ENCODE data around the gene ZBTB7C. TPM values are rescaled to one million over a fixed set of nuclear protein-coding genes. Genes with fewer than 3 reads are reported as not detected.

Gene ZBTB7C
- total and polyA plus RNA-seq, 9 of the 15 experiments (the other 6 are each of a cell fraction or from before 2014, with no cell fraction given), result not detected

DNA sequence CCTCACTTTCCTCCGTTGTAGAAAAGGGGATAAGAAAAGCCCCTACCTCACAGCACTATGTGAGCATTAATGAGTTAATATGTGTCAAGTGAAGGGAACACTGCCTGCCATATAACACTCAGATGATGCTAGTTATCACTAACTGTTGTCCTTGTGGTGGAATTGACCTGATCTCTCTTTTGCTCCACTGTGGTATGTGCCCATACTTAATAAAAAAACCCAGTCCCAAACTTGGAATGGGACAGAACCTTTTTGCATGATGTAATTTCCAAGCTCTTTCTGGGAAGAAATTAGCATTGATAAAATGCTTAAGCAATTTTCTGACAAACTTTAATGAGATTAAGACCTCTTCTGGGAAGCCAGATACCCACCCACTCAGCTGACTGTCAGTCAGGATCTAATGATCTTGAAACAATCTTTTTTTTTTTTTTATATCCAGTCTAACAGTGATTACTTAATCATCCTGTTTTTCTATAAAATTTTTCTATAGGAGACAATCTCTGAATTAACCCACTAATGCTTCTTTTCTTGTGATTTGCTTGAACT, 158.7 kb downstream of the ZBTB7C start:
- WGBS (ENCODE audit: insufficient coverage, low coverage, missing lambda C conversion rate), result 0% methylated on average over 1 of the region's 1 CpG
- TF ChIP-seq ZNF695 (CRISPR knock-in tag; IDR thresholded peaks at IDR 0.05), result no peak
- no peak for TF ChIP-seq CTBP1 (IDR thresholded peaks at IDR 0.05; ENCODE audit: borderline replicate concordance)
- no peak for TF ChIP-seq THRAP3 (IDR thresholded peaks at IDR 0.05; ENCODE audit: borderline replicate concordance)
- TF ChIP-seq MTF1 (CRISPR knock-in tag; IDR thresholded peaks at IDR 0.05; ENCODE audit: borderline replicate concordance), result no peak
- TF ChIP-seq, protein P1, sequence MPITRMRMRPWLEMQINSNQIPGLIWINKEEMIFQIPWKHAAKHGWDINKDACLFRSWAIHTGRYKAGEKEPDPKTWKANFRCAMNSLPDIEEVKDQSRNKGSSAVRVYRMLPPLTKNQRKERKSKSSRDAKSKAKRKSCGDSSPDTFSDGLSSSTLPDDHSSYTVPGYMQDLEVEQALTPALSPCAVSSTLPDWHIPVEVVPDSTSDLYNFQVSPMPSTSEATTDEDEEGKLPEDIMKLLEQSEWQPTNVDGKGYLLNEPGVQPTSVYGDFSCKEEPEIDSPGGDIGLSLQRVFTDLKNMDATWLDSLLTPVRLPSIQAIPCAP (CRISPR knock-in tag; IDR thresholded peaks at IDR 0.05; ENCODE audit: borderline replicate concordance), result no peak
- TF ChIP-seq, protein P2, sequence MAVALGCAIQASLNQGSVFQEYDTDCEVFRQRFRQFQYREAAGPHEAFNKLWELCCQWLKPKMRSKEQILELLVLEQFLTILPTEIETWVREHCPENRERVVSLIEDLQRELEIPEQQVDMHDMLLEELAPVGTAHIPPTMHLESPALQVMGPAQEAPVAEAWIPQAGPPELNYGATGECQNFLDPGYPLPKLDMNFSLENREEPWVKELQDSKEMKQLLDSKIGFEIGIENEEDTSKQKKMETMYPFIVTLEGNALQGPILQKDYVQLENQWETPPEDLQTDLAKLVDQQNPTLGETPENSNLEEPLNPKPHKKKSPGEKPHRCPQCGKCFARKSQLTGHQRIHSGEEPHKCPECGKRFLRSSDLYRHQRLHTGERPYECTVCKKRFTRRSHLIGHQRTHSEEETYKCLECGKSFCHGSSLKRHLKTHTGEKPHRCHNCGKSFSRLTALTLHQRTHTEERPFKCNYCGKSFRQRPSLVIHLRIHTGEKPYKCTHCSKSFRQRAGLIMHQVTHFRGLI (CRISPR knock-in tag; IDR thresholded peaks at IDR 0.05), result no peak
- TF ChIP-seq KAT8 (IDR thresholded peaks at IDR 0.05; ENCODE audit: low read depth), result no peak
- no peak for TF ChIP-seq KLF6 (CRISPR knock-in tag; IDR thresholded peaks at IDR 0.05; ENCODE audit: borderline replicate concordance)
- TF ChIP-seq, protein P3, sequence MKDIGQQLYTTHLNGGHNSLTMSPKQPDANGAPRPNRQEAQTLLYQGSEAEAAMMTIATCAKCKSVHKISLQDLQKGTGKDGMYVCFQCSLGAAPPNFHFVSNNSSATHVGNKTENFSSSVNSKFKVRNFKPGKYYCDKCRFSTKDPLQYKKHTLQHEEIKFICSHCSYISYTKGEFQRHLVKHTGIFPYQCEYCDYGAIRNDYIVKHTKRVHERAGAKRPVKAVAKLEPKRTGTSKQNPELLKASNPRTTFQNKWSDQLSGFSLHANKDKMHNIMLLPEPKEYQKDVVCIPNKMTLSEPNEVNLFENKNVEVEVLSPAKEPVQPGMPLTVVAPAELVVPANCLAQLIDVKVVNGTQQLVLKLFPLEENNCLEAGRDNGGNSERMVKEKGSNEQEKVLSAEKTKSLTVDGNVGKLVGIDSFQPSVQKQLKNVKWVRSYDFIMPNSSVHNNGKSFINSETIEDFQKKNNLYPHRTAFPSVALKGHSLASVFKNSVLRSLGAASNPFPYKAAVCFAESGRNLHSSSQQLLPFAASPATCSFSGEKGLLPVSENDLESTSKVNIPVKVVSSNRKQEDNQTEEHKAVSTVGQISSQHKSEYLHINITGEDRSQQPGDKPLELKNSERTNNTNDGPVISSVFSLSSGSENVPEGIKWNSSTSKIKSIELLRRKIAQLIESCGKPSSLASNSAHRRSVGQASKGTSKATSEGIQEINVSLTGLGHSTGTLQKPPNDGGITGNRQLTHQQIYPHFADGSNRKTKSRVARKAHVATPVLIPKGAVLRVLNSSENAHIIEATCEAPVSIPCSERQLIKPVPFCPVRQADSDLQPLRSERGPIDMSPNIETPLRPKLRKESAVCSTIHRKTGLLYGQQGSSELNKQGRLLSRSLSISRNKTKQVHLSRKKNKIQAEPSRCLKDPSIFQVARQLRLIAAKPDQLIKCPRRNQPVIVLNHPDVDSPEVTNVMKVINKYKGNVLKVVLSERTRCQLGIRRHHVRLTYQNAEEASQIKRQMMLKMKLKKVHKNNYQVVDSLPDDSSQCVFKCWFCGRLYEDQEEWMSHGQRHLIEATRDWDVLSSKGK (CRISPR knock-in tag; IDR thresholded peaks at IDR 0.05), result no peak
- TF ChIP-seq, protein P4, sequence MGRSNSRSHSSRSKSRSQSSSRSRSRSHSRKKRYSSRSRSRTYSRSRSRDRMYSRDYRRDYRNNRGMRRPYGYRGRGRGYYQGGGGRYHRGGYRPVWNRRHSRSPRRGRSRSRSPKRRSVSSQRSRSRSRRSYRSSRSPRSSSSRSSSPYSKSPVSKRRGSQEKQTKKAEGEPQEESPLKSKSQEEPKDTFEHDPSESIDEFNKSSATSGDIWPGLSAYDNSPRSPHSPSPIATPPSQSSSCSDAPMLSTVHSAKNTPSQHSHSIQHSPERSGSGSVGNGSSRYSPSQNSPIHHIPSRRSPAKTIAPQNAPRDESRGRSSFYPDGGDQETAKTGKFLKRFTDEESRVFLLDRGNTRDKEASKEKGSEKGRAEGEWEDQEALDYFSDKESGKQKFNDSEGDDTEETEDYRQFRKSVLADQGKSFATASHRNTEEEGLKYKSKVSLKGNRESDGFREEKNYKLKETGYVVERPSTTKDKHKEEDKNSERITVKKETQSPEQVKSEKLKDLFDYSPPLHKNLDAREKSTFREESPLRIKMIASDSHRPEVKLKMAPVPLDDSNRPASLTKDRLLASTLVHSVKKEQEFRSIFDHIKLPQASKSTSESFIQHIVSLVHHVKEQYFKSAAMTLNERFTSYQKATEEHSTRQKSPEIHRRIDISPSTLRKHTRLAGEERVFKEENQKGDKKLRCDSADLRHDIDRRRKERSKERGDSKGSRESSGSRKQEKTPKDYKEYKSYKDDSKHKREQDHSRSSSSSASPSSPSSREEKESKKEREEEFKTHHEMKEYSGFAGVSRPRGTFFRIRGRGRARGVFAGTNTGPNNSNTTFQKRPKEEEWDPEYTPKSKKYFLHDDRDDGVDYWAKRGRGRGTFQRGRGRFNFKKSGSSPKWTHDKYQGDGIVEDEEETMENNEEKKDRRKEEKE (IDR thresholded peaks at IDR 0.05; ENCODE audit: borderline replicate concordance in 1 of 2, control insufficient read depth in 1 of 2, low read depth in 2 of 2, low read length in 1 of 2), result no peak
- TF ChIP-seq, protein P5, sequence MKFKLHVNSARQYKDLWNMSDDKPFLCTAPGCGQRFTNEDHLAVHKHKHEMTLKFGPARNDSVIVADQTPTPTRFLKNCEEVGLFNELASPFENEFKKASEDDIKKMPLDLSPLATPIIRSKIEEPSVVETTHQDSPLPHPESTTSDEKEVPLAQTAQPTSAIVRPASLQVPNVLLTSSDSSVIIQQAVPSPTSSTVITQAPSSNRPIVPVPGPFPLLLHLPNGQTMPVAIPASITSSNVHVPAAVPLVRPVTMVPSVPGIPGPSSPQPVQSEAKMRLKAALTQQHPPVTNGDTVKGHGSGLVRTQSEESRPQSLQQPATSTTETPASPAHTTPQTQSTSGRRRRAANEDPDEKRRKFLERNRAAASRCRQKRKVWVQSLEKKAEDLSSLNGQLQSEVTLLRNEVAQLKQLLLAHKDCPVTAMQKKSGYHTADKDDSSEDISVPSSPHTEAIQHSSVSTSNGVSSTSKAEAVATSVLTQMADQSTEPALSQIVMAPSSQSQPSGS (CRISPR knock-in tag; IDR thresholded peaks at IDR 0.05), result no peak

More for the DNA sequence above, 158.7 kb downstream of the ZBTB7C start:
- no peaks in the 10 kb centered on the region for H3K36me3 ChIP-seq (ENCODE audit: control insufficient read depth, insufficient read depth, low read length)
- in situ Hi-C loops (cut with MboI) (no loop called here), intact Hi-C loops (cut with micrococcal nuclease) (no loop called here)
- no peaks in the 10 kb centered on the region for H4K20me1 ChIP-seq (replicated peaks; ENCODE audit: control insufficient read depth, insufficient read depth, low read length)
- CTCF ChIA-PET (ENCODE audit: low intra/inter-chr PET ratio), result no interaction called here
- H3K9me3 ChIP-seq (replicated peaks; ENCODE audit: control insufficient read depth, insufficient read depth, low read depth, low read length), result no peaks in the 10 kb centered on the region
- DNase-seq (ENCODE audit: extremely low read depth in 1 of 4, low spot score in 3 of 4) (no peak), ATAC-seq (no peak), FAIRE-seq (no peak)
- no peak overlapping the region for H3K4me2 ChIP-seq (ENCODE audit: insufficient read depth, low read length)
- H3K27me3 ChIP-seq (ENCODE audit: control insufficient read depth in 2 of 2, insufficient read depth in 2 of 2, low read length in 2 of 2), result no peaks in the 10 kb centered on the region
- H3K9me1 ChIP-seq (ENCODE audit: control insufficient read depth, insufficient read depth, low read length), result no peaks in the 10 kb centered on the region
- H3K79me2 ChIP-seq (ENCODE audit: control insufficient read depth, insufficient read depth, low read length), result no peaks in the 10 kb centered on the region
- BruUV-seq (replicated peaks), result no TSS peak
- no peak overlapping the region for H3K9ac ChIP-seq (ENCODE audit: insufficient read depth in 1 of 2, low read depth in 2 of 2, low read length in 2 of 2)
- H3K4me3 ChIP-seq, result no peak overlapping the region
- H3K27ac ChIP-seq (ENCODE audit: extremely low read depth, low read depth, low read length), result no peak overlapping the region
- POLR2A ChIA-PET, result interaction anchor here (0.6 kb wide), 1 partner anchor 20 kb away, joined by 3 read pairs; no protein-coding TSS in a partner anchor
- H3K4me1 ChIP-seq (replicated peaks in 1 of 2; ENCODE audit: control insufficient read depth in 2 of 2, insufficient read depth in 2 of 2, low read length in 2 of 2), result no peaks in the 10 kb centered on the region; a peak in 1 of 5 replicates
- no peak overlapping the region for H2AFZ ChIP-seq (ENCODE audit: low read depth, low read length)

All from K562 (cell line).